GM20000 (cell line): ENCODE measurements around the gene GINM1.
A peak's percentile ranks its signal among the peaks of the same experiment; 100 is the strongest.

Source experiments
- DNase-seq: peaks from one replicate; pipeline ENCODE4 v3.0.0; 2012; ENCODE audit warnings: low spot score
- CTCF ChIP-seq: IDR thresholded peaks from 2 replicates; pipeline ENCODE4 v1.5.1; 2012; ENCODE audit warnings: mild to moderate bottlenecking, control low read depth; ENCODE audit errors: extremely low read depth, missing control alignments

GINM1 gene

GRCh38 chr6:149565527-149566409, at the start of gene GINM1:
GINM1 (plus strand) TSS chr6:149566375; CDS start chr6:149566415, 40 bp downstream.
- TF ChIP-seq CTCF, result peak; percentile 91
- peak; percentile 99 for DNase-seq

- DNase-seq, result no peak
- no peak for TF ChIP-seq CTCF
Measured at GRCh38 chr6:149529650-149530049, 36.5 kb upstream of the GINM1 start.

GRCh38 chr6:149534742-149535141, 31.4 kb upstream of the GINM1 start:
- no peak for TF ChIP-seq CTCF

GRCh38 chr6:149541139-149541538, 25.0 kb upstream of the GINM1 start:
- no peak for DNase-seq
- TF ChIP-seq CTCF, result no peak

More at GRCh38 chr6:149534742-149535141, 31.4 kb upstream of the GINM1 start:
- no peak for DNase-seq

GRCh38 chr6:149544646-149545257, 21.4 kb upstream of the GINM1 start:
- no peak for DNase-seq
- no peak for TF ChIP-seq CTCF

GRCh38 chr6:149545258-149545753, 20.9 kb upstream of the GINM1 start:
- DNase-seq, result peak; percentile 40
- no peak for TF ChIP-seq CTCF
